C4-2B (cell line): ENCODE results near the gene TAC3.

Experiments
- CTCF ChIP-seq: fragments of 450-650 bp; conservative IDR thresholded peaks from 2 replicates; pipeline ENCODE4 v1.5.1; 2017; ENCODE audit warnings: mild to moderate bottlenecking
- ZFX ChIP-seq: fragments of 450-650 bp; IDR thresholded peaks from 2 replicates; pipeline ENCODE4 v1.6.1; 2017

GRCh38 chr12:57044468-57044867 lies 28.1 kb upstream of the TAC3 start:
- no peak for TF ChIP-seq CTCF
- TF ChIP-seq ZFX: no peak
